A549 (cell line): ENCODE data around the gene SRRD.

Experiments used
- BHLHE40 ChIP-seq: IDR thresholded peaks from 2 replicates; pipeline ENCODE4 v1.6.1; 2012; ENCODE audit warnings: low read depth, low read length, inconsistent platforms
- CBX2 ChIP-seq: fragments of 200-600 bp; sonication (generic); IDR thresholded peaks from 2 replicates; pipeline ENCODE4 v1.6.1; 2016; ENCODE audit warnings: low read depth, mild to moderate bottlenecking, borderline replicate concordance
- CTCF ChIP-seq: fragments of >200 bp; sonication (Bioruptor Twin); formaldehyde crosslinking; IDR thresholded peaks from 3 replicates; pipeline ENCODE4 v1.5.1; 2016
- GATA3 ChIP-seq: IDR thresholded peaks from 2 replicates; pipeline ENCODE4 v1.6.1; 2012; ENCODE audit warnings: borderline replicate concordance
- JUN ChIP-seq, 2 experiments: fragments of >200 bp; sonication (Bioruptor Twin); formaldehyde crosslinking; IDR thresholded peaks; 2 replicates in 1 of 2; 3 replicates in 1 of 2; pipeline ENCODE4 v1.6.1; 2016 to 2017
- MAX ChIP-seq: IDR thresholded peaks from 2 replicates; pipeline ENCODE4 v1.6.1; 2012
- NFE2L2 ChIP-seq: fragments of 150-350 bp; conservative IDR thresholded peaks from 2 replicates; pipeline ENCODE4 v1.6.1; 2014; ENCODE audit warnings: low read length
- POLR2AphosphoS2 ChIP-seq: conservative IDR thresholded peaks from 2 replicates; pipeline ENCODE4 v1.6.1; 2012; ENCODE audit warnings: low read length, improper control_type of control experiment, inconsistent platforms
- RAD21 ChIP-seq, 2 experiments: fragments of >200 bp in 1 of 2; sonication (Bioruptor Twin) in 1 of 2; formaldehyde crosslinking in 1 of 2; IDR thresholded peaks in 1 of 2; conservative IDR thresholded peaks in 1 of 2; 2 replicates in 1 of 2; 3 replicates in 1 of 2; pipeline ENCODE4 v1.6.1; 2012 to 2018; ENCODE audit warnings: inconsistent platforms in 1 of 2
- REST ChIP-seq: fragments of 200-600 bp; sonication (generic); IDR thresholded peaks from 2 replicates; pipeline ENCODE4 v1.6.1; 2016; ENCODE audit warnings: antibody characterized with exemption, mild to moderate bottlenecking, moderate library complexity
- RFX5 ChIP-seq: fragments of 450-650 bp; IDR thresholded peaks from 2 replicates; pipeline ENCODE4 v1.7.1; 2014; ENCODE audit warnings: antibody characterized with exemption, mild to moderate bottlenecking, moderate library complexity
- SMC3 ChIP-seq: fragments of >200 bp; sonication (Bioruptor Twin); formaldehyde crosslinking; IDR thresholded peaks from 3 replicates; pipeline ENCODE4 v1.6.1; 2018; ENCODE audit warnings: inconsistent platforms

GRCh38 chr22:26453216-26453615 lies 30.5 kb upstream of the SRRD start:
- TF ChIP-seq CTCF, result no peak
- TF ChIP-seq CBX2, result no peak
- no peak for TF ChIP-seq SMC3
- no peak for TF ChIP-seq REST
- TF ChIP-seq JUN (IDR thresholded peaks at IDR 0.05), result no peak
- TF ChIP-seq RFX5, result no peak
- TF ChIP-seq BHLHE40, result no peak
- no peak for TF ChIP-seq RAD21 (conservative IDR thresholded peaks at IDR 0.05 in 1 of 2, IDR thresholded peaks at IDR 0.05 in 1 of 2)
- no peak for TF ChIP-seq GATA3
- no peak for TF ChIP-seq MAX
- no peak for TF ChIP-seq POLR2AphosphoS2
- no peak for TF ChIP-seq NFE2L2
